MCF 10A (cell line): Measurements from ENCODE around the gene TRAF3IP1. TPM values are rescaled to one million over a fixed set of nuclear protein-coding genes. Genes with fewer than 3 reads are reported as not detected.
"Not testable (repeated sequence)": the region's sequence is repeated elsewhere in the genome, so short reads cannot be mapped to it uniquely, and the experiment has no call there.

ENCODE experiments used
- Bru-seq: library from RNA; stranded (reverse); fragments of 400-500 nt; gene quantifications from one replicate; lab custom pipeline; 2021; lab: Mats Ljungman, UMichigan
- BruChase-seq, 2 experiments: library from RNA; stranded (reverse); fragments of 400-500 nt; gene quantifications; one replicate each; lab custom pipeline; 2021; lab: Mats Ljungman, UMichigan
- BruUV-seq: library from RNA; stranded (reverse); fragments of 400-500 nt; replicated peaks from 2 replicates; lab custom pipeline; 2021; lab: Mats Ljungman, UMichigan
- CTCF ChIA-PET: fragments of 300-600 bp; sonication (Branson Sonifier 250); formaldehyde crosslinking; extraction: SDS; loops from one replicate; lab custom pipeline; 2021; ENCODE audit warnings: antibody characterized with exemption, inconsistent platforms; lab: Yijun Ruan, JAX
- POLR2A ChIA-PET: fragments of 300-600, 350-650 bp; sonication (Branson Sonifier 250); formaldehyde crosslinking; extraction: SDS; loops from one replicate; lab custom pipeline; 2020; ENCODE audit warnings: antibody characterized with exemption, inconsistent platforms; lab: Yijun Ruan, JAX
- DNase-seq: peaks from one replicate; pipeline ENCODE4 v3.0.0-alpha.2; 2018; ENCODE audit not compliant: unreplicated experiment
- H3K27ac Mint-ChIP-seq: one replicate; pipeline ENCODE4 v1.8.0; 2022; ENCODE audit warnings: mild to moderate bottlenecking, low read depth, mixed read lengths; ENCODE audit not compliant: unreplicated experiment
- H3K27me3 Mint-ChIP-seq: one replicate; pipeline ENCODE4 v1.8.0; 2022; ENCODE audit warnings: mixed read lengths; ENCODE audit not compliant: insufficient read depth, unreplicated experiment
- H3K36me3 Mint-ChIP-seq: one replicate; pipeline ENCODE4 v1.8.0; 2022; ENCODE audit warnings: mild to moderate bottlenecking, moderate library complexity, mixed read lengths; ENCODE audit not compliant: insufficient read depth, unreplicated experiment
- H3K4me1 Mint-ChIP-seq: one replicate; pipeline ENCODE4 v1.8.0; 2022; ENCODE audit warnings: mixed read lengths; ENCODE audit not compliant: insufficient read depth, unreplicated experiment
- H3K4me3 Mint-ChIP-seq: one replicate; pipeline ENCODE4 v1.8.0; 2022; ENCODE audit warnings: mild to moderate bottlenecking, moderate library complexity, mixed read lengths; ENCODE audit not compliant: unreplicated experiment
- H3K9me3 Mint-ChIP-seq: one replicate; pipeline ENCODE4 v1.8.0; 2022; ENCODE audit warnings: mixed read lengths; ENCODE audit not compliant: unreplicated experiment
- intact Hi-C: fragments of 100-400 bp; cut with micrococcal nuclease; formaldehyde crosslinking; loops from 2 replicates; pipeline ENCODE4 v1.14.1; 2022
- long read RNA-seq: library from polyadenylated mRNA; stranded (forward); transcript quantifications from one replicate; pipeline ENCODE4 v2.0.0, GENCODE V29; 2022
- total RNA-seq: library from RNA; stranded (reverse); gene quantifications from 2 replicates; pipeline ENCODE4 v1.2.3, GENCODE V29; 2022
- TF ChIP-seq, protein P1 (sequence below): fragments of 200-600 bp; IDR thresholded peaks from one replicate; pipeline ENCODE4 v1.8.0; 2022; ENCODE audit warnings: antibody characterized with exemption, mild to moderate bottlenecking; ENCODE audit not compliant: unreplicated experiment

Gene TRAF3IP1
- total RNA-seq: 19.1 and 30.1 TPM in 2 replicates
- Bru-seq, nascent RNA: percentile 75 among the genes with signal in this experiment
- BruChase-seq, experiment 1, labeled RNA remaining after a 6-hour chase: percentile 79 among the genes with signal in this experiment
- BruChase-seq, experiment 2, labeled RNA remaining after a 2-hour chase: percentile 80 among the genes with signal in this experiment
- long read RNA-seq, partial matches to known transcripts: 3 of 44 reads
- long read RNA-seq, other reads (novel, unspliced or antisense): 41 of 44 reads

DNA sequence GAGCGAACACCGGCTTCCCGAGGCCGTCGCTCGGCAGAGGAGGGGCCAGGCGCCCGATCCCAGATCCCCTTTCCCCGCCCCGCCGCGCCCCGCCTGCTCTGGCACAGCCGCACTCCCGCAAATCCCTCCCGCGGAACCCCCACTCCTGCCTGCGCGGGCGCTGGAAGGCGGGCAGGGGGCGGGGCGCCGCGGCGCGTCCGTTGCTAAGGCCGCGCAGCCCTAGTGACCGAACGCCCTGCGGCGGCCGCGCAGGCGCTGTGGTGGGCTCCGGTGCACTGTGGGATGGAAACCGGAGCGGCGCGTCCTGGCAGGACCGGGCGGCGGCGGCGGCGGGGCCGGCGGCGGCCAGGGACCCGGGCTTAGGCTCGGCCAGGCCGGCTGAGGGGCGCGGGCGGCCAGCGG is at the start of gene TRAF3IP1:
TSS of gene TRAF3IP1 (plus strand) at position 273 of the 402 bp plus-strand sequence. CDS start 145 bp downstream, outside the sequence.
- Mint-ChIP-seq H3K4me3 (peak within 1 kb of the TSS; percentile 76), H3K4me1 (peaks cover 7% of the 10 kb centered on the region), H3K9me3 (no peaks in the 10 kb centered on the region), H3K27me3 (no peaks in the 10 kb centered on the region), H3K36me3 (peaks cover 21% of the 10 kb centered on the region), H3K27ac (peak within 1 kb of the TSS; percentile 66)
- POLR2A ChIA-PET: interaction anchor here (0.6 to 6.4 kb wide), 2 partner anchors 11 to 32 kb away, joined by 3 to 139 read pairs; partner anchors contain the start of gene PER2
- CTCF ChIA-PET: no interaction called here
- TF ChIP-seq, protein P1, sequence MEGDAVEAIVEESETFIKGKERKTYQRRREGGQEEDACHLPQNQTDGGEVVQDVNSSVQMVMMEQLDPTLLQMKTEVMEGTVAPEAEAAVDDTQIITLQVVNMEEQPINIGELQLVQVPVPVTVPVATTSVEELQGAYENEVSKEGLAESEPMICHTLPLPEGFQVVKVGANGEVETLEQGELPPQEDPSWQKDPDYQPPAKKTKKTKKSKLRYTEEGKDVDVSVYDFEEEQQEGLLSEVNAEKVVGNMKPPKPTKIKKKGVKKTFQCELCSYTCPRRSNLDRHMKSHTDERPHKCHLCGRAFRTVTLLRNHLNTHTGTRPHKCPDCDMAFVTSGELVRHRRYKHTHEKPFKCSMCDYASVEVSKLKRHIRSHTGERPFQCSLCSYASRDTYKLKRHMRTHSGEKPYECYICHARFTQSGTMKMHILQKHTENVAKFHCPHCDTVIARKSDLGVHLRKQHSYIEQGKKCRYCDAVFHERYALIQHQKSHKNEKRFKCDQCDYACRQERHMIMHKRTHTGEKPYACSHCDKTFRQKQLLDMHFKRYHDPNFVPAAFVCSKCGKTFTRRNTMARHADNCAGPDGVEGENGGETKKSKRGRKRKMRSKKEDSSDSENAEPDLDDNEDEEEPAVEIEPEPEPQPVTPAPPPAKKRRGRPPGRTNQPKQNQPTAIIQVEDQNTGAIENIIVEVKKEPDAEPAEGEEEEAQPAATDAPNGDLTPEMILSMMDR: no peak
- no TSS peak for BruUV-seq
- peak; percentile 93 for DNase-seq
- intact Hi-C loops: loop anchor here (1.0 kb wide), 2 partner anchors 30 to 64 kb away; no protein-coding TSS in a partner anchor

- Mint-ChIP-seq H3K9me3 (no peaks in the 10 kb centered on the region), H3K4me3 (no peak overlapping the region), H3K27me3 (no peaks in the 10 kb centered on the region), H3K27ac (no peak overlapping the region), H3K4me1 (peaks cover 10% of the 10 kb centered on the region), H3K36me3 (peaks cover 84% of the 10 kb centered on the region)
- BruUV-seq: no TSS peak
- intact Hi-C loops: no loop called here
- ChIA-PET POLR2A (interaction anchor here (0.7 kb wide), 1 partner anchor 577 kb away, joined by 3 read pairs; the partner anchor contains the start of gene TWIST2), CTCF (interaction anchor here (0.6 kb wide), 1 partner anchor 514 kb away, joined by 3 read pairs; no protein-coding TSS in a partner anchor)
- TF ChIP-seq, protein P1: no peak
- no peak for DNase-seq
Observed at GRCh38 chr2:238270606-238271005, 49.7 kb upstream of the TRAF3IP1 start.

- Mint-ChIP-seq H3K27ac (no peak overlapping the region), H3K4me1 (peaks cover 10% of the 10 kb centered on the region), H3K4me3 (no peak overlapping the region), H3K36me3 (peaks cover 86% of the 10 kb centered on the region), H3K27me3 (no peaks in the 10 kb centered on the region), H3K9me3 (no peaks in the 10 kb centered on the region)
- intact Hi-C loops: no loop called here
- no peak for DNase-seq
- TF ChIP-seq, protein P1: no peak
- no TSS peak for BruUV-seq
- ChIA-PET POLR2A (no interaction called here), CTCF (interaction anchor here (0.6 kb wide), 1 partner anchor 514 kb away, joined by 3 read pairs; no protein-coding TSS in a partner anchor)
Observed at GRCh38 chr2:238271061-238271554, 49.2 kb upstream of the TRAF3IP1 start.

- BruUV-seq, intact Hi-C loops, H3K9me3 Mint-ChIP-seq, H3K27me3 Mint-ChIP-seq, H3K4me3 Mint-ChIP-seq, DNase-seq, POLR2A ChIA-PET, H3K27ac Mint-ChIP-seq: not testable (repeated sequence)
- Mint-ChIP-seq H3K36me3 (peaks cover 86% of the 10 kb centered on the region), H3K4me1 (peaks cover 10% of the 10 kb centered on the region)
- CTCF ChIA-PET: interaction anchor here (0.9 to 1.4 kb wide), 3 partner anchors 8 to 413 kb away, joined by 3 to 4 read pairs (median 3); no protein-coding TSS in a partner anchor
Observed at GRCh38 chr2:238271686-238272085, 48.6 kb upstream of the TRAF3IP1 start.
